ENCODE data around the gene FGFR2. TPM values are rescaled to one million over a fixed set of nuclear protein-coding genes. Genes with fewer than 3 reads are reported as not detected.

Gene FGFR2
- total RNA-seq, 1 donor from 2014 or later = 58.4 TPM

- H3K27me3 Mint-ChIP-seq (ENCODE audit: low read depth) = no peaks in the 10 kb centered on the region
- no peak overlapping the region for H3K27ac Mint-ChIP-seq (ENCODE audit: unreplicated experiment)
- H3K36me3 Mint-ChIP-seq (ENCODE audit: low read depth) = peaks cover 44% of the 10 kb centered on the region
Measured at GRCh38 chr10:121484401-121484800, 113.8 kb downstream of the FGFR2 start.

GRCh38 chr10:121481180-121481579 lies 117.1 kb downstream of the FGFR2 start:
- H3K27me3 Mint-ChIP-seq (ENCODE audit: low read depth) = no peaks in the 10 kb centered on the region
- peaks cover 6% of the 10 kb centered on the region for H3K4me1 Mint-ChIP-seq
- H3K4me3 Mint-ChIP-seq = no peak overlapping the region
- no peaks in the 10 kb centered on the region for H3K9me3 Mint-ChIP-seq
- no peak for TF ChIP-seq CTCF (conservative IDR thresholded peaks at IDR 0.05)
- no peak overlapping the region for H3K27ac Mint-ChIP-seq (ENCODE audit: unreplicated experiment)
- H3K36me3 Mint-ChIP-seq (ENCODE audit: low read depth) = peaks cover 44% of the 10 kb centered on the region
- no peak for DNase-seq (ENCODE audit: low read depth, low spot score)

More at GRCh38 chr10:121484401-121484800, 113.8 kb downstream of the FGFR2 start:
- Mint-ChIP-seq H3K4me1 (peaks cover 6% of the 10 kb centered on the region), H3K4me3 (no peak overlapping the region), H3K9me3 (no peaks in the 10 kb centered on the region)
- no peak for DNase-seq (ENCODE audit: low read depth, low spot score)
- TF ChIP-seq CTCF (conservative IDR thresholded peaks at IDR 0.05) = no peak

DNA sequence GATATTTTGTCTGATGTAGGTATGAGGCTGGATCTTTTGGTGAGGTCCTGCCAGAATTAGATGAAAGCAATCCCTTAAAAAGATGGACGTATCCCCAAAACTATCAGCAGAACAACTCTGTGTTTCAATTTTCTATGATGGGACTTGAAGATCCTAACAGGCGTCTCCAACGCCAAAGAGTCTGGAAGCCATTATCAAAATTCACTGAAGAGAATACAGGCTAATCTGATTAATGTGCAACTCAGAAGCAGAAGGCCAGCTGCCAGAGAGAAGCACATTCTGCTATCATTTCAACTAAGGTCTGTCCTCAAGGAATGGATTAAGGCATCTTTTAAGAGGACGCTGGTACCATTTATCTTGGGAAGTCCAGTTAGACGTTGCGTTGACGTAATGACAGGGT lies 119.7 kb downstream of the FGFR2 start:
- Mint-ChIP-seq H3K36me3 (ENCODE audit: low read depth) (peaks cover 34% of the 10 kb centered on the region), H3K4me3 (no peak overlapping the region), H3K9me3 (no peaks in the 10 kb centered on the region), H3K4me1 (no peaks in the 10 kb centered on the region), H3K27me3 (ENCODE audit: low read depth) (peaks cover 3% of the 10 kb centered on the region), H3K27ac (ENCODE audit: unreplicated experiment) (no peak overlapping the region)
- no peak for TF ChIP-seq CTCF (conservative IDR thresholded peaks at IDR 0.05)
- DNase-seq (ENCODE audit: low read depth, low spot score) = no peak

DNA sequence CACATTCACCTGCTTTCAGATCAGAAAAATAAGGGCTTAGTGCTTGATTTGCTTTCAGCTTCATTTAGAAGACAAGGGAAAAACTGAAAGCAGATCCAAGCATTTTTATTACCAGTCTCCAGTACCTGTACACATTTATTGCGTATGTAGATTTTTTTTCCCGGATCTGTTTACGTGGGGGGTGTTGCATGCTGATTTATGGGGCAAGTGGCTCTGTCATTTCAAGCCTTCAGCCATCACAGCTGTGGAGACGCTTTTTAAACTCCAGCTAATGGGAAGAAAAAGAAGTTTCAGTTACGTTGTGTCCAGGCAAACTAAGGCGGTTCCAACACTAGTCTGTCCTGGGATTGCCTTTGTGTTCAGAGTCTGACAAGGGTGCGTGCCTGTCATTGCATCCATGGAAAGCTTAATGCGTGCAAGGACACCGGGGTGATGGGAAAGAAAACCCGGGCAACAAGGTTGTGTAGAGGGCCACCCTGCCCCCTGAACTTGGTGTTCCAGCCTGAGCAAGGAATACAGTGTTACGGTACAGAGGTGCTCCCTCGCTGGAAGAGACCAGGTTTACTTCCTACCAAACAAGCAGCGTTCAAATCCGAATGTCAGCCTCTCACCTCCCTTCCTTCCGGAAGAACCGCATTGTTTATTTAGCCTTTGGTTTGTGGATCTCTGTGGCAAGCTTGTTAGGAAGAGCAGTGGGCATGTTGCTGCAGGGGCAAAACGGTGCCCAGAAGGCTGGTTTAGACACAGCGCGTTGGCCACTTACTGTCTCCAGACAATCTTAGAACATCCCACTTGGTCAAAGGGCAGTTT lies 128.2 kb downstream of the FGFR2 start:
- no peak for DNase-seq (ENCODE audit: low read depth, low spot score)
- no peak for TF ChIP-seq CTCF (conservative IDR thresholded peaks at IDR 0.05)
- Mint-ChIP-seq H3K27me3 (ENCODE audit: low read depth) (peaks cover 24% of the 10 kb centered on the region), H3K36me3 (ENCODE audit: low read depth) (no peaks in the 10 kb centered on the region), H3K4me3 (no peak overlapping the region), H3K9me3 (no peaks in the 10 kb centered on the region), H3K4me1 (peaks cover 15% of the 10 kb centered on the region), H3K27ac (ENCODE audit: unreplicated experiment) (peak overlapping the region; percentile 10)

DNA sequence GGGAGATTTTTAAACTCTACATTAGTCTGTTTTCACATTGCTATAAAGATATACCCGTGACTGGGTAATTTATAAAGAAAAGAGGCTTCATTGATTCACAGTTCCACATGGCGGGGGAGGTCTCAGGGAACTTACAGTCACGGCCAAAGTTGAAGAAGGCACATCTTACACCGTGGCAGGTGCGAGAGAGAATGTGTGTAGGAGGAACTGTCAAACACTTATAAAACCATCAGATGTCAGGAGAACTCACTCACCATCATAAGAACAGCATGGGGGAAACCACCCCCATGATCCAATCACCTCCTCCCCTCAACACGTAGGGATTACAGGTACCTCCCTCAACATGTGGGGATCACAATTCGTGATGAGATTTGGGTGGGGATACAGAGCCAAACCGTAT lies 129.5 kb downstream of the FGFR2 start:
- TF ChIP-seq CTCF (conservative IDR thresholded peaks at IDR 0.05) = no peak
- peaks cover 15% of the 10 kb centered on the region for H3K4me1 Mint-ChIP-seq
- H3K27me3 Mint-ChIP-seq (ENCODE audit: low read depth) = peaks cover 21% of the 10 kb centered on the region
- H3K9me3 Mint-ChIP-seq = no peaks in the 10 kb centered on the region
- no peaks in the 10 kb centered on the region for H3K36me3 Mint-ChIP-seq (ENCODE audit: low read depth)
- DNase-seq (ENCODE audit: low read depth, low spot score) = no peak
- no peak overlapping the region for H3K27ac Mint-ChIP-seq (ENCODE audit: unreplicated experiment)
- no peak overlapping the region for H3K4me3 Mint-ChIP-seq

All from neural crest cell (in vitro differentiated cells).